Measurements from ENCODE around the gene ETV6.

Gene ETV6

GRCh38 chr12:11741434-11742092 lies 92.1 kb downstream of the ETV6 start:
- no peak for DNase-seq (ENCODE audit: low read depth)

- no peak for DNase-seq (ENCODE audit: low read depth)
Observed at GRCh38 chr12:11743423-11744409, 94.2 kb downstream of the ETV6 start.

DNA sequence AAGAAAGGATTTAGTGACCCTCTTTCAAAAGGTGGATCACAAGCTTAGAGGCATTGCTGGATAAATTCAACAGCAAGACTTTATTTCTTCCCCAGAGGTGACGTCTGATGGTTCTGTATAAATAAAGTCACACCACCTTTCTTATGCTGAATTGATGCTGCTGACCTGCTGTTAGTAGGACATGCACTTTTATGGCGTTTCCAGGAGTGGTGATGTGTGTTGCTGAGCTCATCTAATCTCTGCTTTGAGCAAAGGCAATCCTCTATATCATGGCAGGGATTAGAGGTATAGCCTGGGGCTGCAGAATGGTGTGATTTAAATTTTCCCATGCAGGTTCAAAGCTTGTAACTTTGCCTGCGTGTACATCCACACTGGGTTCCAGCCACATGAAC lies 94.9 kb downstream of the ETV6 start:
- no peak for DNase-seq (ENCODE audit: low read depth)

DNA sequence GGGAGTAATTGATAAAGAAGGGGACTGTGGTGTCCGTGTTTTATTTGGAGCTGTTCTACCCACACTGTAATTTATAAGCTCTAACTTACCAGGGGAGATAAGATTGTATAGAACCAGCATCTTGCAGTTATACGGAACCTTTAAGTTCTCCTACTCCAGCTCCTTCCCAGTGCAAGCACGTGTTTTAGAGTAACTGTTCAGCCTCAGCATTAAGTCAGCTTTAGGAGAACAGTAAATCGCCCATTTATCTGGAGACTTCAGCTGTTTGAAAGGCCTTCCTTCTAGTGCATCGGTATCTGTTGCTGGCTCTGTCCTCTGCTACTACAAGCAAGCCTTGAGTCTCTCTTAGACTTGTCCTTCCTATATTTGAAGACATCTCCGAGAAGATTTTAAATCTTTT lies 95.6 kb downstream of the ETV6 start:
- DNase-seq (ENCODE audit: low read depth), result no peak

DNA sequence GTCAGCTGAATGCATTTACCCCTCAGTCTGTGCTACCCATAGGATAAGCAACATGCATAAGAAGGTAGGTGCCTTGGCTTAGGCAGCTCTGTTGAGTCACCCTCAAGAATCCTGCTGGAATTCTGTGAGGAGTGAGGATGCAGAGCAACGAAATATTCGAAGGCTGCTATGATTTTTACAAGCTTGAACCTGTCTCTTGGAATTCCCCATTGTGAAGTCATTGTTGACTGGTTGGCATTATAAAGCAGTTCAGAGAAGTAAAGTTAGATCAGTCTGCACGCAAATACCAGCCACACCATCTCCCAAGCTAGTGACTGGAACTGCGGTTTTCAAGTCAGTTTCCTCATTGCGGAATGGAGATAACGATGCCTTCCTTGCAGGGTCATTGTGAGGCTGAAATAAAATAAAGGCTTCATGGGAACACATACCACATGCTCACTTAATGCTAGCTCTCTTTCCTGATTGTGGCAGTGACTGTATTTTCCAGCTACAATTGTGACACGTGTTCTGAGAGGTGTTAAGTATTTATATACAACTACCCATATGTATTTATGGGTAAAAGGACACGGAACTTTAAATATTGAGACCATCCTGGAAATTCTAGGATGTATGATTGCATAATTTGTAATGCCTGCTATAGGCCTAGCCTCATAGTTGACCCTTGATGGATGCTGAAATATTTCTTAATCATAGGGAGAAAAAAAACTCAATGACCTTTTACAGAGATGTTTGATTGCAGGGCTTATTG lies 96.7 kb downstream of the ETV6 start:
- no peak for DNase-seq (ENCODE audit: low read depth)

DNA sequence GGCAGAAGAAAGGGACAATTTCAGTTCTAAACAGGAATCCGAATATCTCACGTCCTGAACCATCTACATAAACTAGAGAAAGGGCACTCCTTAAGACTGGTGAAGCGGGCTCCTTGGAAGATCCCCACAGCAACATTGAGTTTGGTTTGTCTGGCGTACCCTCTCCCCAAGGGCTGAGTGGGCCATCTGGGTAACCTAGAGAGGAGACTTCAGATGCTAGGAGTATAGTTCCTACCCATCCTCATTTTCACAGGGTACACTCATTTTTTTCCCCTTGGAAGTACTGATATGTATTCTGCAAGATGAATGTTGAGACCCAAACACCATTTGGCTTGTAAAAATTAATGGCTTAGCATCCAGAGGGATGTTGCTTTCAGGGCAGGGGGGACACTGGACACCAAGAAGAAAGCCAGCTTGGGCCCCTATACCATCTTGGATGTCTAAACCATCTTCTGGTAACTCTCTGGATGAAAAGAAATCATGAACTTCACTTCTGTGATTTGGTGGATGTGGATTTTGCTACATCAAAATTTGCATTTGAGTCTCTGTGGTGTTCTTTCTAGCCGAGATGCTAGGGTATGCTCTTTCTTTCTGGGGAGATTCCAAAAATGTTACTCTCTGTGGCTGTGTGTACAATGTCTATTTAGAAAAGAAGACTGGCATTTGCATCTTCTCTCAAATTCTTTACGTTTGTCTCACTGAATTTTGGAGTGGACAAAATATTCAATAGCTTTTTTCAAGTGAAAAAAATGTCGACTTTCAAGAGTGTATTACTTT lies 97.7 kb downstream of the ETV6 start:
- DNase-seq (ENCODE audit: low read depth), result no peak

GRCh38 chr12:11747969-11748368 lies 98.5 kb downstream of the ETV6 start:
- no peak for DNase-seq (ENCODE audit: low read depth)

- no peak for DNase-seq (ENCODE audit: low read depth)
Observed at GRCh38 chr12:11748903-11749302, 99.4 kb downstream of the ETV6 start.

DNA sequence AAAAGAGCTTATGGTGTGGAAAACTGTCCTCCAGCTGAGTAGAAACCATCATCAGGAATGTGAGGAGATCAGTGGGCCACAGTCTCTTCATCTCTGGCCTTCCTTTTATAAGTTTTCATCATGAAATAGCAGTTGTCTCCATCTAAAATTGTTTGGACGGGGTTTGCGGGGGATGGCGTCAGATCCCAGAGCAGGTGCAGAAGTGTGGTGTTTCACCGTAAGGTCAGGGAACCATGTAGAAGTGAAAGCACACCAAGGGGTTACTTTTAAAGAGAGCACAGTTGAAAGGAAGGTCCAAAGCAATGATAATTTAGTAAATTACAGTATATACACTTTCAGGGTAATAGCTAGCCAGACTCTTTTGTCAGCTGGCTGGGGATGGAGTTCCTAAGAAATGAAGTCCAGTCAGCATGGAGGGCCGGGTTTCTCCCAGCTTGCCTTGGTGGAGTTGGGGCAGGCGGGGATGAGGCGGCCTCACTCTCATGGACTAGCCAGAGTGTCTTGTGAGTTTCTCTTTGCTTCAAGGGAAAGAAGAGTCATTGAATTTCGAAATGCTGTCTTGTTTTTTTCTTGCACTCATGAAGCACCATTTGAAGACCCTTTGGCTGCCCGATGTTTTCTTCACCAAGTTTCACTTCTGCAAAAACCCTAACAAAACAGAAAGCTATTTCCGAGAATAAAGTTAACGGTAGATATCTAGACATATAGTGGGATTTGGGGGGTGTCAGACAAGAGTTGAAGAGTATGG lies 100.6 kb downstream of the ETV6 start:
- no peak for DNase-seq (ENCODE audit: low read depth)

DNA sequence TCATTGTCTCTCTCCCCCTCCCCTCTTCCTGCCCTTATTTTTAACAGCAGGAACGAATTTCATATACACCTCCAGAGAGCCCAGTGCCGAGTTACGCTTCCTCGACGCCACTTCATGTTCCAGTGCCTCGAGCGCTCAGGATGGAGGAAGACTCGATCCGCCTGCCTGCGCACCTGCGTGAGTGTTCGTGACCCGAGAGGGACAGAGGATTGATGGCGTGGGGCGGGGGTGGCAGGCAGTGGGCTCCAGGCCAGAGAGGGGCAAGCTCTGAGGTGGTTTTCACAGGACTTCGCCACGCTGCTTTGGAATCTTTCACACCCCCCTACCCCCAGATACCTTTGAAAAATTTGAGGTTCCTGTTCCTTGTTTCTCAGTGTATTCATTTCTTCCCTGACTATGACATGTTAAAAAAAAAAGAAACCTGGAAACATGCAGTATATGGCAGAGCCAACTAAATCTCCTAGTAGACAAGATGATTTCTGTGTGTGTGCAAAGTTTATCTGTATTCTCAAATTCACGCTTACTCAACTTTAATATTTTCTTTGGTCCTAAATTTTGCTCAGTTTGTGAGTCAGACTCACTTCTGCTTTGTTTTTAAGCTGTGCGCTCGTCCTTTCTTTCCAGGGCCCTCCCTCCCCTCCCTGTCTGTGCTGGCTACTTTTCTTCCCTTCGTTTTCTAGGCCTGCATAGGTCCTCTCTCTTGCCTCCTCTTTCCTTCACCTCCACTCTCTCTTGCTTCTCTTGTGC lies 103.1 kb downstream of the ETV6 start:
- DNase-seq (ENCODE audit: low read depth), result no peak

- no peak for DNase-seq (ENCODE audit: low read depth)
Observed at GRCh38 chr12:11753150-11753499, 103.7 kb downstream of the ETV6 start.

- DNase-seq (ENCODE audit: low read depth), result no peak
Observed at GRCh38 chr12:11753826-11754225, 104.4 kb downstream of the ETV6 start.

GRCh38 chr12:11754256-11754655 lies 104.8 kb downstream of the ETV6 start:
- no peak for DNase-seq (ENCODE audit: low read depth)

DNA sequence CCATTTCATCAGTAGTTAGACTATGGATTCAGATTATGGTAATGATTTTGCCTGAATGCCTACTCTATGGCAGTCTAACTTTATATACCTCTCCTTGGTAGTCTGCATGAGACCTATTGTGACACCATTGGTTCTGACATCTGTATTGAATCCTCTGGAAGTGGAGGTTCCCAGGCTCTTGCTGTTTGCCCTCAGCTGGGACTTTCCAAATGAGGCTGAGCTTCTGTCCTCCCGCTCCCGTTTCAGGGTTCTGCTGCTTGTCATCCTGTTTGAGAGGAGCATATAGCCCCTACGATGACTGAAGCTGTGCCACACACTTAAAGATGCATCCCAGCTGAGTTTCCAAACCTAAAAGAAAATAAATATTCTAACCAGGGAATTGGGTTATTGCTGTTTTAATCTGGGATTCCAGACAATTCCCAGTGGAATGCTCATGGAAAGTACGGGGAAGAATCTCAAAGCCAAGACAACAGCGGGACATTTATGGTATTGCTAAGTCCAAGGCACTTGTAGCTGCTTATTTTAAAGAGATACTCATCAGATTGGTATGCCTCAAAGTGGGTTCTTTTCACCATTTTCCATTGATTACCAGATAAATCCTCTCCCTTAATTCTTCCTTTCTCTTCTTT lies 105.9 kb downstream of the ETV6 start:
- no peak for DNase-seq (ENCODE audit: low read depth)

DNA sequence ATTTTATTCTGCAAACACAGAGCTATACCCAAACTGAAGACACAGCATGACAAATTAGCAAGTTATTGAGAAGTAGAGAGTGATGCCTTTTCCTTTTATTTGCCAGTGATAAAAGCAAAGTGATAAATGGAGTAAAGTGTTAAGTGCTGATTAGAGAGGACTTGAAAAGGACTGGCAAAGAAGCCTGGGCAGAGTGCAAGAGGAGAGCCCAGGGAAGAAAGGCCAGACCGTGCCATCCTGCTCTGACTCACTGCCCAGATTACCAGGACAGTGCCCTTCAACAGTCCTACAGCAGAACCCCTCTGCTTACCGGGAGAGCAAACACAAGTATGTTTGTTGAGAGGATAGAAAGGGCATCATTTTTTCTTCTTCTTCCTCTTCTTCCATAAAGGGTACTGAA lies 106.5 kb downstream of the ETV6 start:
- DNase-seq (ENCODE audit: low read depth), result no peak

- DNase-seq (ENCODE audit: low read depth), result no peak
Observed at GRCh38 chr12:11756523-11756922, 107.0 kb downstream of the ETV6 start.

DNA sequence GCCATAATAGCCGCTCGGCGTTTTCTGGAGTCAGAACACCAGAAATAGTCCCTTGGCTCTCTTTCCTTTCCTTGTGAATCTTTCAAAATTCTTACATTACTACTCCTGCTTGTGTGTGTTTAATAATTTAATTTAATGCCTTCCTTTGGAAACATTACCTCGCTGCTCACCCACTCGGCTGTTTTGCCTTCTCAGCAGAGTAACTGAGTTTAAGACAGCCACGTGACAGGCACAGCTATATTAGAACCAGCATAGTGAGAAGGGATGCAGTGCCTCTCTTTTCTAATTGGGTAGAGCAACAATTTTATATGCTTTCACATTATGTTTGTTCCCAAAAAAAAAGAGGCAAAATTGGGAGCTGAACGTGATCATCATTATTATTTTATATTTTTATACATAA lies 107.6 kb downstream of the ETV6 start:
- no peak for DNase-seq (ENCODE audit: low read depth)

DNA sequence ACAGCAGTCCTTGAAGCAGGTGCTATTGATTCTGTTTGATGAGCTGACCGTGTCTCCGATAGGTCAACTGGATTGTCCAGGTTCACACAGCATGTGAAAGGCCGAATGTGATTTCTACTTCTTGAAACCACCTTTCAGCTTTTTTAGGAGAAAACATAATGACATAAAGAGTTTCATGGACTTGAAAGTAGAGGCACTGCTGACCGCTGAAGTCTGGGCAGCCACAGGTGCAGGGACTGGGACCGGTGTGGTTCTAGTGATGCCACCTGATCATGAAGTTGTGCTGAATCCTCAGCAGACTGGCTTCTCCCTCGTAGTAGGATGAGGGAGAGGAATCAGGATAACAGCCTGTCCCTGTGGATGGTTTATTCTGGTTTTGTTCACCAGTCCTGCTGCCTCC lies 108.1 kb downstream of the ETV6 start:
- DNase-seq (ENCODE audit: low read depth), result no peak

- DNase-seq (ENCODE audit: low read depth), result no peak
Observed at GRCh38 chr12:11758087-11758486, 108.6 kb downstream of the ETV6 start.
